Choroid plexus epithelial cell (primary cell): ENCODE results near the gene RUNX2.
A peak's percentile ranks its signal among the peaks of the same experiment; 100 is the strongest.

ENCODE experiments used
- DNase-seq: peaks from one replicate; pipeline ENCODE4 v3.0.0-alpha.2; 2010; ENCODE audit warnings: low read depth
- H3K4me3 ChIP-seq: 2 replicates; pipeline ENCODE4 v1.5.1; 2011; ENCODE audit warnings: low read depth, mild to moderate bottlenecking, control low read depth, low read length, moderate library complexity
- TF ChIP-seq, protein P1 (sequence below): conservative IDR thresholded peaks from 2 replicates; pipeline ENCODE4 v1.5.1; 2011; ENCODE audit warnings: low read depth, mild to moderate bottlenecking, control low read depth, inconsistent platforms, low read length, moderate library complexity

RUNX2 gene

DNA sequence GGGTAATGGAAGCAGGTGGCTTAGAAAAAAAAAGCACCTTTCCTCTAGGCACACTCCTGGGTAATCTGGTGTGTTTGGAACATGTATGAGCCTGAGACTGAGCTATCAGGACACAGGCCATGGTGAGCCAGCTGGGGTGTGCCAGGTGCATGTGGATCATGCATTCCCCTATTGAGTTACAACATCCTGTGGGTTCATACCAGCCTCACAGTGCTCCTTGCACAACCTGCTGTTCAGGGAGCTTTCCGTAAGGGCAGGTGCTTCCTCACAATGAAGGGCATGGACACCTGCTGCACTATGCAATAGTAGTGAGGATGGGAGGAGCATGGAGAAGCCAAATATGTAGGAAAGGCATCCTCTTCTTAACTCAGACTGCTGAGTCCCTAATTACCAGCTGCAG is 246.8 kb downstream of the RUNX2 start:
- no peak for DNase-seq
- no peak overlapping the region for H3K4me3 ChIP-seq
- TF ChIP-seq, protein P1, sequence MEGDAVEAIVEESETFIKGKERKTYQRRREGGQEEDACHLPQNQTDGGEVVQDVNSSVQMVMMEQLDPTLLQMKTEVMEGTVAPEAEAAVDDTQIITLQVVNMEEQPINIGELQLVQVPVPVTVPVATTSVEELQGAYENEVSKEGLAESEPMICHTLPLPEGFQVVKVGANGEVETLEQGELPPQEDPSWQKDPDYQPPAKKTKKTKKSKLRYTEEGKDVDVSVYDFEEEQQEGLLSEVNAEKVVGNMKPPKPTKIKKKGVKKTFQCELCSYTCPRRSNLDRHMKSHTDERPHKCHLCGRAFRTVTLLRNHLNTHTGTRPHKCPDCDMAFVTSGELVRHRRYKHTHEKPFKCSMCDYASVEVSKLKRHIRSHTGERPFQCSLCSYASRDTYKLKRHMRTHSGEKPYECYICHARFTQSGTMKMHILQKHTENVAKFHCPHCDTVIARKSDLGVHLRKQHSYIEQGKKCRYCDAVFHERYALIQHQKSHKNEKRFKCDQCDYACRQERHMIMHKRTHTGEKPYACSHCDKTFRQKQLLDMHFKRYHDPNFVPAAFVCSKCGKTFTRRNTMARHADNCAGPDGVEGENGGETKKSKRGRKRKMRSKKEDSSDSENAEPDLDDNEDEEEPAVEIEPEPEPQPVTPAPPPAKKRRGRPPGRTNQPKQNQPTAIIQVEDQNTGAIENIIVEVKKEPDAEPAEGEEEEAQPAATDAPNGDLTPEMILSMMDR = no peak

DNA sequence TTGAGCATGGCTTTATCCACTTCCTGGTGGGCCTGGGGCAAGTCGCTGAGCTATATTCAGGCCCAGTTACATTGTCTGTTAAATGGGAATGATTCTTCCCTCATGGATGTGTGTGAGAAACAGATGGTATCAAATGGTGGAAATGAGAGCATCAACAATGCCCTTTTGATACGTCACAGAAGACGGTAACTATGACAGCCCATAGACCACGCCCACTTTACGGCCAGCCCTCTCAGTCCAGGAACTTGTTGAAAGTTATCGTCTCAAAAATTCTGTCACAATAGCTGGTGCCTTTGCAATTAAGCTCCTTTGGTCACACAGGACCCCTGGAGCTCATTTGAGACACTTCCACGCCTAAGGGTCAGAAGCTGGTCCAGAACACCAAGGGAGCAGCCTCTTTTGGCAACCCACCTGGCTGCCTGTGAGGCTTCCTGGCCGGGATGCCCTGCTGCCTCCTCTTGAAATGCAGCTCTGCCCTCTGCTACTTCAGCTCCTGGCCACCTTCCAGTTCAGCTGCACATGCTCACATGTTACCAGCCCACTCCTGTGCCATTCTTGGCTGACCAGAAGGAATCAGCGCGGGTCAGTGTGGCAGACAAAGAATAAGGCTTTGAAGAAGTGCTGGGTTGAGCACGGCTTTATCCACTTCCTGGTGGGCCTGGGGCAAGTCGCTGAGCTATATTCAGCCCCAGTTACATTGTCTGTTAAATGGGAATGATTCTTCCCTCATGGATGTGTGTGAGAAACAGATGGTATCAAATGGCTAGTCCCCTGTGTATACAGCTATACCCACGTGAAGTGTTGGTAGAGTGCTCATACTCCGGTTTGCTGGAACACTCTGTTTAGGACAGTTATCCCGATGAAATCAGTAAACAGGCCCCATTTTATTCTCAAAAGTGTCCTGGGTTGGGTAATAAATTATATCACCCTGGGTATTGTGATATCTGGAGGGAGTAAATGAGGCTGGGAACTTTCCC is 248.8 kb downstream of the RUNX2 start:
- TF ChIP-seq, protein P1 = no peak
- H3K4me3 ChIP-seq = no peak overlapping the region
- DNase-seq = no peak

DNA sequence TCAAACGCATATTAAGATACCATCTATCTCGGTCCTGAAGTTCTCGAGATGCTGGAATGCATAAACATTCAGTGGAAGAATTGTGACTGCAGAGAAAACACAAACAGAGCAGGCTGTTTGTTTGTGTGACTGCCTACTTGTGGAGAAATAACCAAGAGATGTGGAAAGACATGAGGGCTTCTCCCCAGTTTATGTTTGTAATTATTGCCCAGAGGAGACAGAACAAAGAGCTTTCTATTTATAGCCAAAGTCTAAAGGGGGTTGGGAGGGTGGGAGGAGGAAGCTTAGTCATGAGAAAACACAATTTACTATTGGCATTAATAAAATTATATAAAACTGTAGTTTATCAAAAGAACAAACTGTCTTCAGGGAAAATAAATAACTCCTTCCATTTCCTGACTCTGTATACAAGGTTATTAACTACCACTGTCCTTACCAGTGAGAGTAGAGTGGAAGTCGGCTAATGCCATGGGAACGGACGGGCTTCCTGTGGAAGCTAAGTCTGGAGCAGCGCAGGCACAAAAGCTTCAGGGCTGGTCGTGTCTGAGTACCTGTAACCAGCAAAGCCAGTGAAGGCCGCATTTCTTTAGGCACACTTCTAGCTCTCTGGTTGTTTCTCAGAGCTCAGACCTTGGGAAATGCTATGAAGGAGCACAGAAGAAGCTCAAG is 249.8 kb downstream of the RUNX2 start:
- TF ChIP-seq, protein P1 = no peak
- no peak overlapping the region for H3K4me3 ChIP-seq
- DNase-seq = peak; percentile 38

DNA sequence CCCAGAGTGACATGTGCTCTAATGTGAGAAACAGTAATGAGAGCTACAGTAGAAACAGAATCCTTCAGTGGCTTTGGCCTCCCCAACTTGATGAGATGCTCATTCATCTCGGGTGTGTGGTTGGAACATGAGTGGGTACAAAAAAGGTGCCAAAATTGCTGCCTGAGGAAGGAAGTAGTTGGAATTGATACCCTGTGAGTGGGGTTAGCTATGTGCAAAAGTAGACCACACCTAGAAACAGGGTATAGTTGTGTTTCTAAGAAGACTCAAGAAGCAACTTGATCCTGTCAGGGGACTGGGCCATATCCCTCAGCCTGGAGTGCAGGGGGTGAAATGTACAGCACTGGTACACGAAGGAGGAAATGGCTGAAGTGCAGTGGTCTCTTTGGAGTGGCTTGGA is 256.0 kb downstream of the RUNX2 start:
- TF ChIP-seq, protein P1 = no peak
- H3K4me3 ChIP-seq = no peak overlapping the region
- no peak for DNase-seq

DNA sequence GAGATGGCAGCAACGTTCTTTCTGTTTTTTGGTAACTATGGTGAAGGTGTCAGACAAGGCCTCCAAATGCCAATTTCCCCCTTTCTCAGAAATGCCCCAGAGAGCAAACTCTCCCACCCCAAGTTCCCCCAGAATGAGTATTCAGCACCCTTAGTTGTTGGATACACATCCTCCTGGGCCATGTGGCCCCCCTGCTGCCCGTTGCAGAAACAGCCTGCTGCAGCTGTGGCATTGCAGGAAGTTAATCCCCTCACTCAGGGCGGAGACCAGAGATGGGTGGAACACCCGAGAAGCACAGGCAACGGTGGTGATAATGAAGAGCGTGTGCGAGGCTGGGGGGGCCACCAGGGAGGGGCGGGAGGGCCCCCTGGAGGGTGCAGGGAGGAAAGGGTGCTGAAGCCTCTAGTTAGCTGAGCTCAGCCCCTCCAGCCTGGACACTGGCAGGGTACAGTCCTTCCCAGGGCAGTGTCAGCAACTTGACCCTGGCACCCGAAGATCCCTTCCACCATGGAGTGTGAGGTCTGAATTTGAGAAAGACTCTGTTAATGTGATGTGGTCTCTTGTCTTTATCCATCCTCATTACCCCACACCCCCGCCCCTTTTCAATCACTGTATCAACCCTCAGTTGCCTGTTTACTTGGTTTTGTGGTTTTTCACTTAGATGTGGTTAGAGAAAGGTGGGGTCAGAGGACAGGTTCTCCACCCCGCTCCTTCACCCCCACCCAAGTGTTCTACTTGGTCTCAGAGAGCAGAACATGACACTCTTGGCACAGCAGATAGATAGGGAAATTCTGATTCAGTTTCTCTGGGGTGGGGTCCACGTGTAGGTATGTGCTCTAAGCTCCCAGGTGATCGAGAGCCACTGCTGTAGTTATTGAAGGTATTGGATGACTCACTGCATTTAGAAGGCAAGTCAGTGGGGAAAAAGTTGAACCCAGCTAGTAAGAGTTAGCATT is 258.4 kb downstream of the RUNX2 start:
- TF ChIP-seq, protein P1 = no peak
- no peak overlapping the region for H3K4me3 ChIP-seq
- no peak for DNase-seq

DNA sequence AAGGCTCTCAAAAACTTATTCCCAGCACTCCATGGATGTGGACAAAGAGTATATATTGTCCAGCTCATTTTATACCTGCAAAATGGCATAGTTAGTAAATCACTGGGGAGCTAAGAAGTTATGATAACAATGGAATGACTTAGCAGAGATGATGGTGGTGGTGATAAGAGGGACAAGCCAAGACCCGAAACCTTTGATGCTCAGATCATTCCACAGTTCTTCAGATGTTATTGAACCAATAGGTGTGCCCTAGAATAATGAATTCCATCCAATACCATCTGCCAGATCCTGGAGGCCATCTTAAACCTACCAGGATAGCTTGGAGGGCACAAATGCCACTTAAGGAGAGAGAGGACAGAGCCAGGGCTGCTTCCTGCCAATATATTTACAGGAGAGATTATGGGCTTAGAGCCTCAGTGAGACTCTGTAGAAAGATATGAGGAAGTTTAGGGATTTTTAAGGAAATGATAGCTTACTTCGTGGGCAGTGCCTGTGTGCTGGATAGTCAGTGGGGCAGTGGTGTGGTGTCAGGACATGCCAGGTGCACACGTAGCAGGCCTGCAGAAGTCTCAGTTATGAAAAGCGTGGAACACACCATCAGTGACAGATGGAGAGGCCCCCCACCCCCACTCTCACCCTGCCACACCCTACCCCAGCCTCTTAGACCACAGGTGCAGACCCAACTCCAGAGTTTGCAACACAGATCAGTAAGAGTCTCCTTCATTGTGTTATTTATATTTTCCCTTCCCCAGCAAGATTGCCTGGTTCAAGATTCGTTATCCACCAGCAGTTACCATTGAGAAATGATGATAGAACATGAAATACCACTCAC is 259.3 kb downstream of the RUNX2 start:
- TF ChIP-seq, protein P1 = no peak
- H3K4me3 ChIP-seq = no peak overlapping the region
- DNase-seq = no peak
